GM20000 (cell line): ENCODE results near the gene ADAMTSL4.
"Not testable (repeated sequence)": the region's sequence is repeated elsewhere in the genome, so short reads cannot be mapped to it uniquely, and the experiment has no call there.

Experiments used
- DNase-seq: peaks from one replicate; pipeline ENCODE4 v3.0.0; 2012; ENCODE audit warnings: low spot score
- TF ChIP-seq, protein P1 (sequence below): IDR thresholded peaks from 2 replicates; pipeline ENCODE4 v1.5.1; 2012; ENCODE audit warnings: mild to moderate bottlenecking, control low read depth; ENCODE audit errors: extremely low read depth, missing control alignments

Gene ADAMTSL4

GRCh38 chr1:150566589-150567340 lies 17.6 kb downstream of the ADAMTSL4 start:
- no peak for DNase-seq
- TF ChIP-seq, protein P1, sequence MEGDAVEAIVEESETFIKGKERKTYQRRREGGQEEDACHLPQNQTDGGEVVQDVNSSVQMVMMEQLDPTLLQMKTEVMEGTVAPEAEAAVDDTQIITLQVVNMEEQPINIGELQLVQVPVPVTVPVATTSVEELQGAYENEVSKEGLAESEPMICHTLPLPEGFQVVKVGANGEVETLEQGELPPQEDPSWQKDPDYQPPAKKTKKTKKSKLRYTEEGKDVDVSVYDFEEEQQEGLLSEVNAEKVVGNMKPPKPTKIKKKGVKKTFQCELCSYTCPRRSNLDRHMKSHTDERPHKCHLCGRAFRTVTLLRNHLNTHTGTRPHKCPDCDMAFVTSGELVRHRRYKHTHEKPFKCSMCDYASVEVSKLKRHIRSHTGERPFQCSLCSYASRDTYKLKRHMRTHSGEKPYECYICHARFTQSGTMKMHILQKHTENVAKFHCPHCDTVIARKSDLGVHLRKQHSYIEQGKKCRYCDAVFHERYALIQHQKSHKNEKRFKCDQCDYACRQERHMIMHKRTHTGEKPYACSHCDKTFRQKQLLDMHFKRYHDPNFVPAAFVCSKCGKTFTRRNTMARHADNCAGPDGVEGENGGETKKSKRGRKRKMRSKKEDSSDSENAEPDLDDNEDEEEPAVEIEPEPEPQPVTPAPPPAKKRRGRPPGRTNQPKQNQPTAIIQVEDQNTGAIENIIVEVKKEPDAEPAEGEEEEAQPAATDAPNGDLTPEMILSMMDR: no peak

DNA sequence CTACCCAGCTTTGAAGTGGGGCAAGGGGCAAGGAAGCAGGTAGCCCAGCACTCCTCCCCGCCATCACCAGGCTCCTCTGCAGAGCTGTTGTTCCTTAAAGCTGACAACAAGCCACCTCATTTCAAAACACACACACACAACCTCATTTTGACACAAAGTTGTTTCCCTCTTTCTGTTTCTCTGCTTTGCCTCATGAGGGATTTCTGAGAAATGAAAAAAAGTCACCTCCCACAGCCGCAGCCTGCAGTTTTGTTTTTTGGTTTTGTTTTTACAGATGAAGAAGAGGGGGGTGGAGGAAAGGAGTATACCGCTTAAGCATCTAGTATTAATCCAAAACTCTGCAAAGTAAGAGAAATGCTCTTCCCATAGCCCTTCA lies 18.1 kb downstream of the ADAMTSL4 start:
- peak; percentile 67 for DNase-seq
- TF ChIP-seq, protein P1: no peak

DNA sequence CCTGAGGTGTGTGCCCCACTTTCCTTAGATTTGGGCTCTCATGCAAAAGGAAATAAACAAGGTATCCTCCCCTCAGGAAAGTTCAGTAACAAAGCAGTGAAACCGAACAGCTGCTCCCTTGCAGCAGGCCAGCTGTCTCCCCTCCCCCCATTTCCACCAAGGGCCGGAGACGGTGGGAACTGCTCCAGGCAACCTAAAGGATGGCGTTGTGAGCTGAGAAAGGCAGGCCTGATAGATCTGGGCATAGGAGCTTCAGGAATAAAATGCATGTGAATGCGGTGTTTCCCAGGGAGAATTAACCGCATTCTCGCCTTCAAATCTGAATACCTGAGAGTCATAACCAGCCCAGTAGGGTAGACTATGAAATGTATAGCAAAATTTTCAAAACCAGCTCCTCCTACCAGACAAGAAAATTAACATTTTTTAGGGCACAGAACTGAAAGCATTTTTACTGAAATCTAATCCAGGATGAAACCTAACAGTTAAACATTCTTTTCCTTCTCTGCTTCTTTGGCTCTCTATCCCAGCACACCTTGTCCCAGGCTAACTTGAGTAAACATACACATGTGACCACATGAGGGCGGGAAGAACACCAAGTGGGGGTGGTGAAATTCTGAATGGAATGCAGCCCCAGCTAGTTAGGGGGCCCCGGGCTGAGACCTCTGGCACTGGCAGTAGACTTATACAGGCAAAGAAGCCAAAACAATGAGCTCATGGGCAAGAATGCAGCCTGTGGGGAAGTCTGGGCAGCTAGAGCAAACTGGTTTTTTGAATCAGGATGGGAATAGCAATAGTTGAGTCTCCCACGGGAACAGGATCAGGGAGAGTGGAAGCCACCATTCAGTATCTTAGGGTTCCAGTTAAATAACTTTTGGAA lies 18.7 kb downstream of the ADAMTSL4 start:
- DNase-seq: no peak
- TF ChIP-seq, protein P1: no peak

GRCh38 chr1:150568594-150568966 lies 19.4 kb downstream of the ADAMTSL4 start:
- TF ChIP-seq, protein P1: no peak
- DNase-seq: no peak

GRCh38 chr1:150572918-150573647 lies 23.9 kb downstream of the ADAMTSL4 start:
- TF ChIP-seq, protein P1: no peak
- DNase-seq: no peak

GRCh38 chr1:150573648-150574071 lies 24.5 kb downstream of the ADAMTSL4 start:
- not testable (repeated sequence) for DNase-seq

DNA sequence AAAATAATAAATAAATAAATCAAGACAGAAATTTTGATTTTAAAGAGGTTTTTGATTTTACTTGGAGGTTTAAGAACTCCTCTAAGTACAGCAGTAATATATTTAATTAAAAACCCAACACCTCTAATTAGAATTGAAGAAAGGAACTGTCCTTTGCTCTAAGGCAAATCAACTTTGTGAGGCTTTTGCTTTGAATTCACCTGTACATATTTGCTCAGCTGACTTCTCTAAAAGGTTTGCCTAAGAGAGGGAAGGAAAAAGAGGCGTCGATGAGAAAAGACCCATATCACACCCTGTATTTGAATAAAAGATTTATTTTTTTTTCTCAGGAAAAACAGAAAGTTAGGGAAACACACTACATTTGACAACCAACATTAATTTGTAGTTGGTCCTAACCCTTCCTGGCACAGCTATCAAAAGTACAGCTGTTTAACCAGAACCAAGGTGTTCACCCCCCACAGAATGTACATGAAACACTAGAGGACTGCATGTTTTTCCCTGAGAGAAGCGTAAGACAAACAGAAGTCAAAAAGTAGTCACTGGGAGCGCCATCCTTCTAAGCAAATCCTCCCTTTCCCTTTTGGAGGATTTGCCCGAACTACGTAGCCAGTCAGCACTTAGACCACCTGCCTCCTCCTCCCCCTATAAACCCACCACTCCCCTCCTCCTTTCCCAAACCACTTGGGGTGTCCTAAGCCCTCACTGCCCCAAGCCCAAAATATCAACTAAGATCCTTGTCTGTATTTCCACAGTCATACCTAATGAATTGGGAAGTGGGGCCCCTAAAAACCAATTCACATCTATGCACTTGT lies 25.3 kb downstream of the ADAMTSL4 start:
- no peak for DNase-seq
- TF ChIP-seq, protein P1: no peak
